ENCODE data around the gene LIMS2. TPM values are rescaled to one million over a fixed set of nuclear protein-coding genes. Genes with fewer than 3 reads are reported as not detected.

Gene LIMS2
- polyA plus RNA-seq, 1 donor, result 25.0 TPM

DNA sequence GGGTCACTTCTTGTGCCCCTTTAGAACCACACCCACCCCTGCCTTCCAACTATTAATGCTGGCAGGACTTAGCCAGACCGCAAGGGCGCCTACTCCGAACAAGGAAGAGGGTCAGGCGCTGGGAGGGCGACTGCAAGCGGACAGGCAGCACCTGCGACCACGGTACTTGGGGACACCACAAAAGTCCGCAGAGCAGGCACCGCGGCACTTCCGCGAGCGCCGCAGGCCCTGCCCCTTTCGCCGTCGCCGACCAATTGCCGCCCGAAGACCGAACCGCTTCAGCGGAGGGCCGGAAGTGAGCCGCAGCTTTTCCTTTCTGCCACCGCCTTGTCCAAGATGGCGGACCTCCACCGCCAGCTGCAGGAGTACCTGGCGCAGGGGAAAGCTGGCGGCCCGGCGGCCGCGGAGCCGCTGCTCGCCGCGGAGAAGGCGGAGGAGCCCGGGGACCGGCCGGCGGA is 25.9 kb upstream of the LIMS2 start, which contains the start of gene SFT2D3:
SFT2D3 (plus strand) TSS at position 305 of the 458 bp plus-strand sequence; CDS start at position 337, 32 bp downstream.
- peaks cover 12% of the 10 kb centered on the region for H3K36me3 ChIP-seq (ENCODE audit: control insufficient read depth, insufficient read depth, low read length)
- DNase-seq, result peak; percentile 94 to 96
- H3K27me3 ChIP-seq (ENCODE audit: control insufficient read depth, insufficient read depth, low read length), result no peaks in the 10 kb centered on the region
- no CpG with 5 or more reads among the region's 44 CpGs for WGBS (ENCODE audit: insufficient coverage, low lambda C conversion rate)
- H3K9me3 ChIP-seq (ENCODE audit: control insufficient read depth, low read depth, low read length), result no peaks in the 10 kb centered on the region
- H3K4me3 ChIP-seq (ENCODE audit: low read length), result peak within 1 kb of the TSS; percentile 74
- peaks cover 21% of the 10 kb centered on the region for H3K4me1 ChIP-seq (ENCODE audit: control insufficient read depth, insufficient read depth, low read length)
- H3K27ac ChIP-seq (ENCODE audit: low read length), result peak within 1 kb of the TSS; percentile 98

DNA sequence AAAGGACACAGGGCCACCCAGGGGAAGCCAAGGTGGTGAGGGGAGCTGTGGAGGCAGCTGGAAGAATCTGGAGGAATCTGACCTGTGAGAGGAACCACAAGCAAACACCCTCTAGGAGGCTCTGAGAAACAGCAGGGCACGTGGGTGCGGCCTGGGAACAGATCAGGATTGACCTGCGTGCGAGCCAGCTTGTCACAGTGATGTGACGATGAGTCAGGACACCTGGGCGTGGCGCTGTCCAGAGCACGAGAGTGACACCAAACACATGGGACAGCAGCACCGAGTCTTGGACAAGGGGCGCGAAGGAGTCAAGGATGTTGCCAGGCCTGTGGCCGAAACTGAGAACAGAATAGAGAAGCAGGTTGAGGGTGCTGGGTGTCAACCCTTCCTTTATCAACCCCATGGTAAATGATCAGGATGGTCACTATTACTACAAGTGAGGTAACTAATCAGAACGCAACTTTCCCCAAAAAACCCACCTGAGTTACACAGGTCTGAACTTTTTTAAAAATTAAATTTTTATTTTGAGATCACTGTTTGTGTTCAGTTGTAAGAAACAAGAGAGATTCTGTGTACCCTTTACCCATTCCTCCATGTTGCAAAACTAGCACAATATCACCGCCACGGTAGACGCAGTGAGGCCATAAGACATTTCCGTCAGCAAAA is 25.3 kb upstream of the LIMS2 start:
- 80% methylated on average over 3 of the region's 17 CpGs for WGBS (ENCODE audit: insufficient coverage, low lambda C conversion rate)
- no peaks in the 10 kb centered on the region for H3K9me3 ChIP-seq (ENCODE audit: control insufficient read depth, low read depth, low read length)

GRCh38 chr2:127698553-127699355 is 23.4 kb upstream of the LIMS2 start:
- Histone ChIP-seq H3K9me3 (ENCODE audit: control insufficient read depth, low read depth, low read length) (no peaks in the 10 kb centered on the region), H3K27ac (ENCODE audit: low read length) (no peak overlapping the region), H3K27me3 (ENCODE audit: control insufficient read depth, insufficient read depth, low read length) (peaks cover 2% of the 10 kb centered on the region), H3K36me3 (ENCODE audit: control insufficient read depth, insufficient read depth, low read length) (peaks cover 5% of the 10 kb centered on the region), H3K4me3 (ENCODE audit: low read length) (no peak overlapping the region), H3K4me1 (ENCODE audit: control insufficient read depth, insufficient read depth, low read length) (peaks cover 21% of the 10 kb centered on the region)
- WGBS (ENCODE audit: insufficient coverage, low lambda C conversion rate), result 100% methylated on average over 4 of the region's 27 CpGs
- no peak for DNase-seq

More for the DNA sequence above, 25.3 kb upstream of the LIMS2 start:
- H3K4me1 ChIP-seq (ENCODE audit: control insufficient read depth, insufficient read depth, low read length), result peaks cover 21% of the 10 kb centered on the region
- no peaks in the 10 kb centered on the region for H3K27me3 ChIP-seq (ENCODE audit: control insufficient read depth, insufficient read depth, low read length)
- peak overlapping the region; percentile 98 for H3K27ac ChIP-seq (ENCODE audit: low read length)
- H3K4me3 ChIP-seq (ENCODE audit: low read length), result peak overlapping the region; percentile 74
- peaks cover 8% of the 10 kb centered on the region for H3K36me3 ChIP-seq (ENCODE audit: control insufficient read depth, insufficient read depth, low read length)
- peak; percentile 88 to 93 for DNase-seq

- peaks cover 2% of the 10 kb centered on the region for H3K27me3 ChIP-seq (ENCODE audit: control insufficient read depth, insufficient read depth, low read length)
- H3K9me3 ChIP-seq (ENCODE audit: control insufficient read depth, low read depth, low read length), result no peaks in the 10 kb centered on the region
Observed at GRCh38 chr2:127697482-127698180, 22.3 kb upstream of the LIMS2 start.

DNA sequence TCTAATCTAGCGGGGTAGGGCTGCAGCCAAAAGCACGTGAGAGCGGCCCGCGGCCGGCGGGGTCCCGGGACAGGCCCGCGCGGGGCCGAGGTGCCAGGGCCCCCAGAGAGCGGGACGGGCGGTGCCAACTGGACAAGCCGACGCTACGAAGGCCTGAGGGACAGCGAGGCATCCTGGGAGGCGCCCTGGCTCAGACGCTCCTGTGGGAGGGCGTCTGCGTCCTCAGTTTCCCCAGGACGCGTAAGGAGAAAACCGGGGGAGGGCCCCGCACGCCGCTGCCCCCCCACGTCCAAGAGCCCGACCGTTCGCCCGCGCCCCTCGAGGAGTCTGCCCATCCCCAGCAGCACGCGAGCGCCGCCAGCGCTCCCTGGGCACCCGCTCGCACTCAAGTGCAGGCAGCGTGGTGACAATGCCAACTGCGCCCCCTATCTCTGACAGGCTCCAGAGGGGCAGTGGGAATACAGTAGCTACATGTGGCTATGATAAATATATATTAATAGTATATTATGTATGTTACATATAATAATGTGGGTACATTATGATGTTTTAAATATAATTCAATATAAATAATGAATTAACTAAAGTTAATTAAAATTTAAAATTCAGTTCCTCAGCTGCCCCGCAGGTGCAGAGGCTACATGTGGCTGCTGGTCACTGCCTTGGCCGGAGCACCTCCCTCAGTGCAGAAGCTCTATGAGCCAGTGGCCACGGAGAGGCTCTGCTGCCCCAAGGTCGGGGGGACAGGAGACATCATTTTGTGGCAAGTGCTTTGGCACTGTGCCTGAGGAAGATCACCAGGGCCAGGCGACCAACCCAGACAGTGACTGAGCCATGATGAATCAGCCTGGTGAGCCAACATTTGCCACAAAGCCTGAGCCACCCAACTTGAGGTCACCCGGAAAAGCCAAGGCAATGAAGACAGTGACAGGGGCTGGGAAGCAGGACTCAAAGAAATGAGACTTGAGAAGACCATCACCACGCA is 20.5 kb upstream of the LIMS2 start:
- H3K27ac ChIP-seq (ENCODE audit: low read length), result no peak overlapping the region
- H3K4me3 ChIP-seq (ENCODE audit: low read length), result peak overlapping the region; percentile 13
- no peaks in the 10 kb centered on the region for H3K36me3 ChIP-seq (ENCODE audit: control insufficient read depth, insufficient read depth, low read length)
- WGBS (ENCODE audit: insufficient coverage, low lambda C conversion rate), result 100% methylated on average over 1 of the region's 52 CpGs
- H3K9me3 ChIP-seq (ENCODE audit: control insufficient read depth, low read depth, low read length), result peaks cover 2% of the 10 kb centered on the region
- peaks cover 6% of the 10 kb centered on the region for H3K4me1 ChIP-seq (ENCODE audit: control insufficient read depth, insufficient read depth, low read length)
- peaks cover 2% of the 10 kb centered on the region for H3K27me3 ChIP-seq (ENCODE audit: control insufficient read depth, insufficient read depth, low read length)
- peak; percentile 41 to 59 for DNase-seq

More at GRCh38 chr2:127697482-127698180, 22.3 kb upstream of the LIMS2 start:
- Histone ChIP-seq H3K4me1 (ENCODE audit: control insufficient read depth, insufficient read depth, low read length) (peaks cover 12% of the 10 kb centered on the region), H3K4me3 (ENCODE audit: low read length) (no peak overlapping the region), H3K27ac (ENCODE audit: low read length) (no peak overlapping the region), H3K36me3 (ENCODE audit: control insufficient read depth, insufficient read depth, low read length) (no peaks in the 10 kb centered on the region)
- no peak for DNase-seq
- WGBS (ENCODE audit: insufficient coverage, low lambda C conversion rate), result 95% methylated on average over 3 of the region's 21 CpGs

GRCh38 chr2:127694986-127695385 is 19.7 kb upstream of the LIMS2 start:
- DNase-seq, result no peak
- no peaks in the 10 kb centered on the region for H3K36me3 ChIP-seq (ENCODE audit: control insufficient read depth, insufficient read depth, low read length)
- H3K27me3 ChIP-seq (ENCODE audit: control insufficient read depth, insufficient read depth, low read length), result peaks cover 2% of the 10 kb centered on the region
- H3K27ac ChIP-seq (ENCODE audit: low read length), result no peak overlapping the region
- no peak overlapping the region for H3K4me3 ChIP-seq (ENCODE audit: low read length)
- H3K4me1 ChIP-seq (ENCODE audit: control insufficient read depth, insufficient read depth, low read length), result no peaks in the 10 kb centered on the region
- peaks cover 8% of the 10 kb centered on the region for H3K9me3 ChIP-seq (ENCODE audit: control insufficient read depth, low read depth, low read length)
- WGBS (ENCODE audit: insufficient coverage, low lambda C conversion rate), result 100% methylated on average over 1 of the region's 9 CpGs

DNA sequence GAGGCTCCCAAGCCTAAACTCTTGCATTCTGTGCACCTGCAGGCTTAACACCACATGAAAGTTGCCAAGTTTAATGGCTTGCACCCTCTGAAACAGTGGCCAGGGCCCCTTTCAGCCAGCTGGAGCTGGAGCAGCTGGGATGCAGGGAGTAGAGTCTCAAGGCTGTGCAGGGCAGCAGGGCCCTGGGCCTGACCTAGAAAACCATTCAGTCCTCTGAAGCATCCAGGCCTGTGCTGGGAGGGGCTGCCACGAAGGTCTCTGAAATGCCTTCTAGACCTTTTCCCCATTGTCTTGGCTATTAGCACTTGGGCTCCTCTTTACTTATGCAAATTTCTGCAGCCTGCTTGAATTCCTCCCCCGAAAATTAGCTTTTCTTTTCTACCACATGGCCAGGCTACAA is 15.4 kb upstream of the LIMS2 start:
- DNase-seq, result no peak
- Histone ChIP-seq H3K4me1 (ENCODE audit: control insufficient read depth, insufficient read depth, low read length) (no peaks in the 10 kb centered on the region), H3K27ac (ENCODE audit: low read length) (no peak overlapping the region), H3K27me3 (ENCODE audit: control insufficient read depth, insufficient read depth, low read length) (peaks cover 2% of the 10 kb centered on the region), H3K9me3 (ENCODE audit: control insufficient read depth, low read depth, low read length) (peaks cover 8% of the 10 kb centered on the region), H3K4me3 (ENCODE audit: low read length) (no peak overlapping the region), H3K36me3 (ENCODE audit: control insufficient read depth, insufficient read depth, low read length) (no peaks in the 10 kb centered on the region)
- no CpG with 5 or more reads among the region's 2 CpGs for WGBS (ENCODE audit: insufficient coverage, low lambda C conversion rate)

- no peak for DNase-seq
- H3K36me3 ChIP-seq (ENCODE audit: control insufficient read depth, insufficient read depth, low read length), result no peaks in the 10 kb centered on the region
- no peaks in the 10 kb centered on the region for H3K4me1 ChIP-seq (ENCODE audit: control insufficient read depth, insufficient read depth, low read length)
- peaks cover 8% of the 10 kb centered on the region for H3K9me3 ChIP-seq (ENCODE audit: control insufficient read depth, low read depth, low read length)
- H3K27me3 ChIP-seq (ENCODE audit: control insufficient read depth, insufficient read depth, low read length), result no peaks in the 10 kb centered on the region
- no peak overlapping the region for H3K27ac ChIP-seq (ENCODE audit: low read length)
- WGBS (ENCODE audit: insufficient coverage, low lambda C conversion rate), result 100% methylated on average over 1 of the region's 1 CpG
- H3K4me3 ChIP-seq (ENCODE audit: low read length), result no peak overlapping the region
Observed at GRCh38 chr2:127688405-127688804, 13.1 kb upstream of the LIMS2 start.

- no CpG with 5 or more reads among the region's 8 CpGs for WGBS (ENCODE audit: insufficient coverage, low lambda C conversion rate)
- Histone ChIP-seq H3K4me3 (ENCODE audit: low read length) (no peak overlapping the region), H3K27me3 (ENCODE audit: control insufficient read depth, insufficient read depth, low read length) (peaks cover 10% of the 10 kb centered on the region), H3K27ac (ENCODE audit: low read length) (peak overlapping the region; percentile 10), H3K9me3 (ENCODE audit: control insufficient read depth, low read depth, low read length) (peaks cover 4% of the 10 kb centered on the region), H3K36me3 (ENCODE audit: control insufficient read depth, insufficient read depth, low read length) (no peaks in the 10 kb centered on the region), H3K4me1 (ENCODE audit: control insufficient read depth, insufficient read depth, low read length) (no peaks in the 10 kb centered on the region)
- no peak for DNase-seq
Observed at GRCh38 chr2:127685410-127686080, 10.2 kb upstream of the LIMS2 start.
